T47D (cell line): Measurements from ENCODE around the gene MTURN.

Source experiments
- DNase-seq, 2 experiments: peaks; one replicate each; pipeline versions ENCODE4 v3.0.0 to v3.0.0-alpha.2; 2011 to 2012; ENCODE audit warnings: low read depth in 1 of 2, low spot score in 1 of 2
- JUND ChIP-seq: IDR thresholded peaks from 2 replicates; pipeline ENCODE4 v1.6.1; 2012; ENCODE audit warnings: low read depth
- in situ Hi-C: cut with HindIII; loops from 2 replicates; pipeline ENCODE4 v1.10.0; 2016; ENCODE audit warnings: low sequenced_read_pairs, low pct_unique_long_range_greater_than_20kb

MTURN gene

GRCh38 chr7:30157204-30157603 lies 22.4 kb downstream of the MTURN start:
- no peak for DNase-seq
- in situ Hi-C loops, result no loop called here

GRCh38 chr7:30159163-30159562 lies 24.4 kb downstream of the MTURN start:
- in situ Hi-C loops, result no loop called here
- TF ChIP-seq JUND, result no peak
- DNase-seq, result no peak

More at GRCh38 chr7:30157204-30157603, 22.4 kb downstream of the MTURN start:
- TF ChIP-seq JUND, result no peak

GRCh38 chr7:30159698-30160143 lies 24.9 kb downstream of the MTURN start:
- in situ Hi-C loops, result no loop called here
- DNase-seq, result peak in 1 of 2 experiments; percentile 59

GRCh38 chr7:30160329-30160728 lies 25.5 kb downstream of the MTURN start:
- DNase-seq, result no peak
- TF ChIP-seq JUND, result no peak
- in situ Hi-C loops, result no loop called here

More at GRCh38 chr7:30159698-30160143, 24.9 kb downstream of the MTURN start:
- TF ChIP-seq JUND, result no peak

GRCh38 chr7:30162133-30162532 lies 27.3 kb downstream of the MTURN start:
- DNase-seq, result no peak
- in situ Hi-C loops, result no loop called here
- TF ChIP-seq JUND, result no peak

GRCh38 chr7:30162622-30163124 lies 27.9 kb downstream of the MTURN start:
- TF ChIP-seq JUND, result no peak
- no peak for DNase-seq
- in situ Hi-C loops, result no loop called here

GRCh38 chr7:30163231-30163894 lies 28.6 kb downstream of the MTURN start:
- DNase-seq, result no peak
- in situ Hi-C loops, result no loop called here

GRCh38 chr7:30164567-30164966 lies 29.8 kb downstream of the MTURN start:
- DNase-seq, result peak; percentile 48 to 89
- in situ Hi-C loops, result no loop called here
- TF ChIP-seq JUND, result no peak

More at GRCh38 chr7:30163231-30163894, 28.6 kb downstream of the MTURN start:
- TF ChIP-seq JUND, result no peak

GRCh38 chr7:30165590-30165989 lies 30.8 kb downstream of the MTURN start:
- in situ Hi-C loops, result no loop called here
- DNase-seq, result no peak
- TF ChIP-seq JUND, result no peak

- DNase-seq, result peak; percentile 39 to 92
- in situ Hi-C loops, result no loop called here
Observed at GRCh38 chr7:30166155-30166840, 31.5 kb downstream of the MTURN start.

GRCh38 chr7:30166841-30167235 lies 32.1 kb downstream of the MTURN start:
- TF ChIP-seq JUND, result no peak

More at GRCh38 chr7:30166155-30166840, 31.5 kb downstream of the MTURN start:
- no peak for TF ChIP-seq JUND

GRCh38 chr7:30167901-30168300 lies 33.1 kb downstream of the MTURN start:
- no peak for TF ChIP-seq JUND
- in situ Hi-C loops, result no loop called here
- DNase-seq, result no peak

More at GRCh38 chr7:30166841-30167235, 32.1 kb downstream of the MTURN start:
- no peak for DNase-seq
- in situ Hi-C loops, result no loop called here
